Ovary (tissue), 9 donors: Measurements from ENCODE around the gene PKN1. TPM values are rescaled to one million over a fixed set of nuclear protein-coding genes. Genes with fewer than 3 reads are reported as not detected.
"Not testable (repeated sequence)": the region's sequence is repeated elsewhere in the genome, so short reads cannot be mapped to it uniquely, and the experiment has no call there.

ENCODE experiments used
- DNase-seq, 5 donors: peaks; one replicate each; pipeline ENCODE4 v3.0.0-alpha.2; 2019 to 2020
- H3K27ac ChIP-seq, 2 donors: fragments of 200-600 bp; one replicate each; pipeline versions ENCODE4 v1.5.1 to v1.8.0; 2019 to 2022
- H3K27me3 ChIP-seq: fragments of 200-600 bp; one replicate; pipeline ENCODE4 v1.8.0; 2022
- H3K36me3 ChIP-seq: fragments of 200-600 bp; sonication (generic); one replicate; pipeline ENCODE4 v1.5.1; 2019
- H3K4me1 ChIP-seq: one replicate; pipeline ENCODE4 v1.8.1; 2013; ENCODE audit warnings: mild to moderate bottlenecking, moderate library complexity; ENCODE audit not compliant: insufficient read depth
- H3K4me3 ChIP-seq: fragments of 200-600 bp; sonication (generic); one replicate; pipeline ENCODE4 v1.5.1; 2017
- H3K9me3 ChIP-seq, 2 donors: fragments of 200-600 bp in 1 of 2; sonication (generic) in 1 of 2; one replicate each; pipeline versions ENCODE4 v1.5.1 to v1.8.1; 2013 to 2019; ENCODE audit warnings: mild to moderate bottlenecking in 1 of 2, moderate library complexity in 1 of 2
- CTCF ChIP-seq, 3 donors: fragments of 450-650 bp in 2 of 3; fragments of 200-600 bp in 1 of 3; IDR thresholded peaks; one replicate each; pipeline versions ENCODE4 v1.5.1 to v1.8.0; 2016 to 2022; ENCODE audit warnings: antibody characterized with exemption in 3 of 3, mild to moderate bottlenecking in 1 of 3
- EP300 ChIP-seq: sonication (generic); formaldehyde crosslinking; IDR thresholded peaks from one replicate; pipeline ENCODE4 v1.6.1; 2017; ENCODE audit warnings: antibody characterized with exemption
- POLR2A ChIP-seq: fragments of 450-650 bp; IDR thresholded peaks from one replicate; pipeline ENCODE4 v1.6.1; 2017; ENCODE audit warnings: antibody characterized with exemption, mild to moderate bottlenecking, moderate library complexity
- WGBS, 3 donors: extraction: QIAGEN DNeasy Blood & Tissue Kit in 1 of 3; methylation state at CpG; one replicate each; pipeline versions ENCODE4 v1.1.5 to v1.1.7; 2013 to 2017; 5-methylcytosine and 5-hydroxymethylcytosine counted together
- intact Hi-C, 4 donors: fragments of 100-400 bp; cut with DNase I; formaldehyde crosslinking; loops; one replicate each; pipeline versions ENCODE4 v1.11.0 to v1.15.1; 2022 to 2023
- polyA plus RNA-seq, 2 donors: library from polyadenylated mRNA; stranded (reverse); fragments of 200-250 nt in 1 of 2; fragments of 350-450 nt in 1 of 2; fragmentation: Illumina TruSeq in 1 of 2; extraction: RNeasy Lipid Tissue Mini Kit (QIAGEN cat#74804) in 1 of 2; gene quantifications; one replicate each; pipeline ENCODE4 v1.2.3, GENCODE V29; 2013 to 2014
- total RNA-seq, 7 donors: library from RNA; depleted of rRNA in 2 of 7; stranded (reverse); fragments of >200 nt in 2 of 7; fragmentation: NEBNext Ultra II Directional in 3 of 7; extraction: Animal tissue kit (Norgen Biotek cat#: 25700) in 3 of 7; gene quantifications; one replicate each; pipeline versions ENCODE4 v1.1.0 to v1.2.4, GENCODE V29; 2016 to 2023
- donor health status: DM: no; HTN: no; CAD: no; lungs with moderate emphysema.
- donor health status: DM: no; HTN: no; CAD: no.
- donor health status: Bipolar disorder and iron deficiency.
- donor health status: DM: yes; HTN: yes; CAD: no.
- donor health status: DM: no; HTN: no; CAD: no.
- donor health status: DM: yes; HTN: yes; CAD: no.

PKN1 gene
- total and polyA plus RNA-seq, 9 donors, result 16.6 to 128 (median 68.6) TPM

GRCh38 chr19:14460935-14461334, 27.8 kb downstream of the PKN1 start:
- no peak for DNase-seq
- no peak overlapping the region for H3K4me3 ChIP-seq
- H3K27me3 ChIP-seq, result no peaks in the 10 kb centered on the region
- 91 to 96% (median 94%) methylated on average over 2 of the region's 2 CpGs for WGBS, 3 donors
- no peaks in the 10 kb centered on the region for H3K36me3 ChIP-seq
- intact Hi-C loops, result no loop called here
- H3K27ac ChIP-seq, result no peak overlapping the region
- no peaks in the 10 kb centered on the region for H3K4me1 ChIP-seq
- no peaks in the 10 kb centered on the region for H3K9me3 ChIP-seq
- TF ChIP-seq EP300 (no peak), POLR2A (no peak), CTCF (IDR thresholded peaks at IDR 0.05) (no peak)

DNA sequence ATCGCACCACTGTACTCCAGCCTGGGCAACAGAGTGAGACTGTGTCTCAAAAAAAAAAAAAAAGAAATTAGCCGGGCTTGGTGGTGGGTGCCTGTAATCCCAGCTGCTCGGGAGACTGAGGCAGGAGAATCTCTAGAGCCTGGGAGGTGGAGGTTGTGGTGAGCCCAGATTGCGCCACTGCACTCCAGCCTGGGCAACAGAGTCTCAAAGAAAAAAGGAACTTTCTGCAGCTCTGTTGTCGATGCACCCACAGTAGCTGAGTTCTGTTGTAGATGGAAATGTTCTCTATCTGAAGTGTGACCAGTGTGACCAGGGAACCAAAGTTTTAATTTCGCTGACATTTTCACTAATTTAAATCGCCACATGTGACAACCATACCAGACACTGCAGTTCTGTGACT, 29.3 kb downstream of the PKN1 start:
- 93 to 97% (median 96%) methylated on average over 7 of the region's 7 CpGs for WGBS, 3 donors
- not testable (repeated sequence) for H3K36me3 ChIP-seq

GRCh38 chr19:14463747-14464146, 30.6 kb downstream of the PKN1 start:
- Histone ChIP-seq H3K4me3 (no peak overlapping the region), H3K4me1 (no peaks in the 10 kb centered on the region), H3K36me3 (no peaks in the 10 kb centered on the region), H3K27ac (no peak overlapping the region), H3K9me3 (no peaks in the 10 kb centered on the region), H3K27me3 (no peaks in the 10 kb centered on the region)
- no peak for TF ChIP-seq EP300
- no peak for TF ChIP-seq POLR2A
- TF ChIP-seq CTCF (IDR thresholded peaks at IDR 0.05), result no peak
- DNase-seq, result no peak
- intact Hi-C loops, result no loop called here
- 92 to 96% (median 95%) methylated on average over 21 of the region's 21 CpGs for WGBS, 3 donors

More for the DNA sequence above, 29.3 kb downstream of the PKN1 start:
- H3K27me3 ChIP-seq, intact Hi-C loops, DNase-seq, H3K4me1 ChIP-seq, H3K9me3 ChIP-seq, H3K27ac ChIP-seq, H3K4me3 ChIP-seq: not testable (repeated sequence)

GRCh38 chr19:14467391-14467790, 34.3 kb downstream of the PKN1 start:
- 76 to 81% (median 79%) methylated on average over 12 of the region's 12 CpGs for WGBS, 3 donors
- no peak for DNase-seq
- Histone ChIP-seq H3K4me1 (peaks cover 2% of the 10 kb centered on the region), H3K9me3 (no peaks in the 10 kb centered on the region), H3K36me3 (no peaks in the 10 kb centered on the region), H3K27me3 (no peaks in the 10 kb centered on the region), H3K4me3 (no peak overlapping the region), H3K27ac (no peak overlapping the region)
- TF ChIP-seq EP300, result no peak
- TF ChIP-seq CTCF (IDR thresholded peaks at IDR 0.05), result no peak
- TF ChIP-seq POLR2A, result no peak
- intact Hi-C loops, result no loop called here

- Histone ChIP-seq H3K4me1 (peaks cover 2% of the 10 kb centered on the region), H3K27ac (no peak overlapping the region), H3K27me3 (no peaks in the 10 kb centered on the region), H3K4me3 (no peak overlapping the region), H3K9me3 (no peaks in the 10 kb centered on the region), H3K36me3 (no peaks in the 10 kb centered on the region)
- TF ChIP-seq CTCF (IDR thresholded peaks at IDR 0.05) (no peak), POLR2A (no peak), EP300 (no peak)
- no peak for DNase-seq
- 71 to 82% (median 78%) methylated on average over 9 of the region's 9 CpGs for WGBS, 3 donors
- intact Hi-C loops, result no loop called here
These were observed 34.7 kb downstream of the PKN1 start for GRCh38 chr19:14467816-14468215.
